HTERT RPE-1 (cell line): Measurements from ENCODE around the gene PACRG.
"Not testable (repeated sequence)": the region's sequence is repeated elsewhere in the genome, so short reads cannot be mapped to it uniquely, and the experiment has no call there.

Source experiments
- in situ Hi-C: fragments of 300-500 bp; cut with MboI; formaldehyde crosslinking; loops from 4 replicates; pipeline ENCODE4 v1.14.3; 2020; ENCODE audit warnings: low sequenced_read_pairs

PACRG gene

DNA sequence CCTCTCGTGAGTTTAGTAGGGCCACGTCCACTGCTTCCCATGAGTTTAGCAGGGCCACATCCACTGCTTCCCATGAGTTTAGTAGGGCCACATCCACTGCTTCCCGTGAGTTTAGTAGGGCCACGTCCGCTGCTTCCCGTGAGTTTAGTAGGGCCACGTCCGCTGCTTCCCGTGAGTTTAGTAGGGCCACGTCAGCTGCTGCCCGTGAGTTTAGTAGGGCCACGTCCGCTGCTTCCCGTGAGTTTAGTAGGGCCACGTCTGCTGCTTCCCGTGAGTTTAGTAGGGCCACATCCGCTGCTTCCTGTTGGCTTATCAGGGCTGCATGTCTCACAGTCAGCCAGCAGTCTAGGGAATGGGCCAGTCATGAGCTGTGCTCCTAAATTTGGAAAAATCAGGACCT, 573.1 kb downstream of the PACRG start:
- in situ Hi-C loops: no loop called here

DNA sequence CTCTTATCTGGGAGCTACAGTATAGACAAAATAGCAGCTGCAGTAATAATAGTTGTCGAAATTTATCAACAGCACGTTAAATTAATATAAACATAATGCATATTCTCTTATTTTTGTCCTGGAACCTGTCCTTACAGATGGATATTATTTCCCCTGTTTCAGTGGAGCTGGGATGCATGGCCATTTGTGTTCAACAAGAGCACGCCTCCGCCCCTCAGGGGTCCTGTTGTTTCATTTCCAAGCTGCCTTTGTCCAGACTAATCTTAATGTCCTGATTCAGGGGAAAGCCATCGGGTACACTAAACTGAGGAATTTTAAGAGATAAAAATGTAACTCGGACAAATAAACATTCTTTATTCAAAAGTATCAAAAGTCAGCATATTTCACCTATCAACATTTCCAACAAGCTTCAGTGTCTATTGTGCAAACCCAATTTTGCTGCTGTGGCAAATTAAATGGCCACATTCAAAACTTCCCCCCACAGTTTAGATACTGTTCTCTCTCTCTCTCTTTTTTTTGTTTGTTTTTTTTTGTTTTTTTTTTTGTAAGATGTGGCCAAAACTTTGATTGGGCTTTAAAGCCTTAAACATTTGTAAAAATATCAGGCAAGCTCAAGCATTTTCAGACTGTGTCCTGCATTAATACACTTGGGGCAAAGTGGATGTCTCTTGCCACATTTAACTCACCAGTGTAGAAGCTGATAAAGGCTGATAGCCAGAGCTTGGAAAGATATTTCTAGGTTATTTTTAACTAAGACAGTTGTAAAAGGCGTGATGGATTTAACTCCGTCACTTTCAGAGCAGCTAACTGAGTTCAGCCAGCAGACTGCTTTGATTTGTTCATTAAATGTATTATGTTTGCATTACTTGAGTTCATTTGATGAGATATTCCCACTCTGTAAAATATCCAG, 574.2 kb downstream of the PACRG start:
- in situ Hi-C loops: no loop called here

DNA sequence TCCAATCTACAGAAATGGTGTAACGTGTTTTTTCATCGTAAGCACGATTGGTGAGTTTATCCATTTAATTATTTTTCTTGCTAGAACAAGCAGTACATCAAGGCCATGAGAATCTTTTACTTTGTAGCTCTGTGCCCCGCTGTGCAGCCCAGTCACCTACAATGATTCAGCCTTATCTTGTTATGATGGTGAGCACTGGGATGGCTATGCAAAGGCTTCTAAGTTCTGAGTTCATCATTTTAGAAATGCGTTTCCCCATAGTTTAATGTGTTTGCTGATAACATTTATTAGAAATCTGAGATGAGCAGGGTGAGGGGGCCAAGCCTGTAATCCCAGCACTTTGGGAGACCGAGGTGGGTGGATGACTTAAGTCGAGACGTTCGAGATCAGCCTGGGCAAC, 575.0 kb downstream of the PACRG start:
- in situ Hi-C loops: no loop called here

DNA sequence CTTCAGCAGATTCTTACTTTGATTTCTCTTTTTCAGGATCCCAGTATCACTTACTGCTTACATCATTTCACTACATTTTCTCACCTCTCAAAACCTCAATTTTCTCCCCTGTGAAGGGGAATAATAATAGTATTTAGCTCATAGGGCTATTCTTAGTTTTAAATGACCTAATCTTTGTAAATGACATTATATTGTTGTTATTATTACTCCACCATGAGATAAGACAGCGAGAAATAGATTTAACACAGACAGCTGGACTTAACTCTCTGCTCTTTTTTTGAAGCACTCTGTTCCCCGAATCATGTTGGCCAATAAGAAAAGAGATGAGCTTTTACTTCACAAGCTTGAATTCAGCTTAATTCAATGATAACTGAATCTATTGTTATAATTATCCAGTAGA, 578.2 kb downstream of the PACRG start:
- in situ Hi-C loops: no loop called here

DNA sequence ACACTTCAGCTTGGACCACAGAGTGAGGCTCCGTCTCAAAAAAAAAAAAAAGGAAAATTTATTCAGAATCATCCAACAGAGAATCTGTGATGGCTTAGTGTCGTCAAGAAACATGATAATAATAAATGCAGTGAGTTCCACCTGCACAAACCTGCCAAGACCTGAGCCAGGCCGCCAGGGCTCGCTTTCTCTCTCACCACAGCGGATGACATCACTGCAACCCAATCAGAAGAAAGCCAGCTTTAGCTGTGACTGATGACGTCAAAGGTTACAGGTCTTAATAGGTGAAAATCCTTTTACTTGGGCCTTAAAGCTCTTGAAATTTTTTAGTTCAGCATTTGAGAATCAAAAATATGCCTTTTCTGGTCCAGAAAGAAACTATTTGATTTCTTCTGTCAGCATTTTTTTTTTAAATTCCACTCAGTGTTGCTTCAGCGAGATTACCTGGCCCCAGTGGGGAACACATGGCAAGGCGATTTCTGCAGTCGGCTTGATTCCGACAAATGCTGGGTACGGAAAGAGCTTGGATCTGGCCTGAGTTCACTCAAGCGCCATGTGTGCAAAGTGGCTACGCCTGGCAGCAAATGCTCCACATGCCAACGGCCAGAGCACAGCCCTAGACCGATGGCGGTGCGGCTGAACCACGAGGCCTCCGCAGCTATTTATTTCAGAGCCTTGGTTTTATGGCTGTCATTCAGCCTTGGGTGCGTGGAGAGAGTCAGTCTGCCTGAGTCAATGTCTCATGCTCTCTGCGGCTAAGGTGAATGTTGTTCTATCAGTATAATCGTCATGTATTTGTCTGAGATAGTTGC, 581.1 kb downstream of the PACRG start:
- in situ Hi-C loops: no loop called here

DNA sequence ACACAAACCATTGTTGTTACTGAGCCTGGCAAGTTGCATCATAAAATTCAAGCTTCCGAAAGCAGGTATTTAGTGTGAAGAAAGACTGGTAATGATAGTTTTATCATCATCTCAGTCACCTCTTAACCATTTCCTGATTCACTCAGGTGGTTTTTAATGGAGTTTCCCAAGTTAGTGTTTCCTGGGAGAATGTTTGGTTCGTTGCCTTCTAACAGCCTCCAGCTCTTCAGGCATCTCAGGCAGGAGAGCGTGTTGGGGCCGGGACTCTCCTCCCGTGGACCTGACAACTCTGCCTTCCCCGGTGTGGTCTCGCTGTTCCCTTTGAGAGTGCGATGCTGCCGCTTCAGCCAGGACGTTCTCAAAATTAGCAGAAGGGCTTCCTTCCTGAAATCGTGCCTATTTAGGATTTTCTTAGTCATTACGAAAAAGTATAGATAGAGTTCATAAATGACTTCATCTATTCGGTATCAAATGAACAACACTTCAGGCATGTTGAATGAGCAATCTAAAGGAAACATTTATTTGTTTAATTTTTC, 581.8 kb downstream of the PACRG start:
- in situ Hi-C loops: no loop called here

DNA sequence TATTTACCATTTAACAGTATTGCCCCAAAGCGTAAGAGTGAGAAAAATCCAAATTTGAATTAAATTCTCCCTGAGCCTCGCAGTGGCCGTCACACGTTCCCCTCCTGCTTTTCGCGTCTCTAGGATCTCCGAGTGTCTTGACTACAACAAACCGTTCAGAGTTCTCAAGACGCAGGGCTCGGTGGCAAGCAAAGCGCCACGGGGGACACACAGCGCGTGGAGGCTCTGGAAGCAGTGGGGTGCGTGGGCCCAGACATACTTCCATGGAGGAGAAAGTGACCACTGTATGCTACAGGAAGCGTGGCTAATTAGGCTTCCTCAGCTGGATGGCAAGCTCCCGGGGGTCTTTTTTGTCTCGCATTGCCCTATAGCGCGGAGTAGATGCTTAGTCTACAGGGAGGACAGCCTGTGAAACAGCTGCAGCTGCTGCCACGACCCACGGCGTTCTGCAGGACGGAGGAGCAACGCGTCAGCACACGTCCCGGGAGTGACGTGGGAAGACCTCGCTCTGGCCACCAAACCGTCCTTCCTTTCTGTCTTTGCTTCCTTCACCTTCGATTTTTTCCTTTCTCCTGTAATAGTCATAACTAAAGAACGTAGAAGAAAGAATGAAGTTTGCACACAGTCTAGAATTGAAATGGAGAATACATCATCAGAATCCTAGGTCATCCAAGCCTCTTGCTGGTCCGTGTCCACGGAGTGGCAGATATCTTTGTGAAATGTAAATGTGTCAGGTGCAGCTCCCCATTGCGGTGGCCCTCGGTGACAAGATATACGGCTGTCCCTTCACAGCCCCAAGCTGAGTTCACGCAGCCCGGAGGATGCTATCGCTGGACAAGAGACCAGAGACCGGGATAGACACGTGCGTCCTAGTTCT, 582.6 kb downstream of the PACRG start:
- in situ Hi-C loops: no loop called here

DNA sequence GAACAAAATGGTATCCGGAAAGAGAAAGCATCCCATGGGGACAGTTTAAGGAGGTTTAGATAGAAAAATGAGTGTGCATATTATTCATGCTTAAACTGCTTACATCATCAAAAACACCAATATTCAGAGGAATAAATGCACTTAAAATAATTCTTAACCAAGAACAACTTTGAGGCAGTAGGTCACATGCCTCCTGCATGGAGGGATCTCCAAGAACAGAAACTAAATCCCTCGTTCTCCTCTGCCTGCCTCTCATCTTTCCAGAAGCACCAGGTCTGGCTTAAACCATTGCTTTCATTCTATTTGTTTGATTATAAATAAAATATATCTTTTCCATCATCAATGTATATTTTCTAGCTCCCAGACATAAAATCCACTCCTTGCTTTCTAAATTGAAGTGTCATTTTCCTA, 583.2 kb downstream of the PACRG start:
- in situ Hi-C loops: no loop called here

DNA sequence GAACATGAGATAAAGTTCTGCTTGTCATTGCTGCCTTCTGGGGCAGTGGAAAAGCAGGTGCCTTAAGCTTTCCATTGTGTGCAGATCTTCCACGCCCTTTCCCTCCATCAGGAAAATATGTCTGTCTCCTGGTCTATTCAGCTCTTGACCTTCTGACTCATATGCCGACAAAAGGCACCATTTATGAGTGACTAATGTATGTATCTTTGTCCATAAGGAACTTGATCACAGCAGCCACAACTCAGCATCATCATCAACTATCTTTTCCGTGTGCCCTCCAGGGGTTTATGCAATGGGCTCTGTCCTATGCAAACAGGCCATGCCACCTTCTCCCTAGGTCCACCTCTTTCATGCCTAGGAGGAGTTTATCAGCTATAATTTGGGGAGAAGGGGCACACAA, 584.1 kb downstream of the PACRG start:
- in situ Hi-C loops: no loop called here

DNA sequence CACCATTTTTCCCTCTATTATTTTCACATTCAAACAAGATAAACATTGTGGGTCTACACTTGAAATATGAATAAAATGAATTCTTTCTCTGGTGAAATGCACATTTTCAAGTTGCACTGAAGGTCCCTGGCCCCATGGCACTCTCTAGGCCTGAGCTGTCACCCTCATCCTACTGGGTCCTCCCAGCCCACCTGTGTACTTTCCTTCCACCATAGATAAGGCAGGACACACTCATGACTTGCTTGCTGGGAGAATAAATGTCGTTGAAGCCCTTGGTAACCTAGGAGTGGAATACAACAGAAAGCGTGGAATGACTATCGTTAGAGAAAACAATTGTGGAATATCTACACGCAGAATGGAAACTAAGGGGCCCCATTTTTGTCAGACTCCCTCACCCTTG, 585.8 kb downstream of the PACRG start:
- in situ Hi-C loops: no loop called here

DNA sequence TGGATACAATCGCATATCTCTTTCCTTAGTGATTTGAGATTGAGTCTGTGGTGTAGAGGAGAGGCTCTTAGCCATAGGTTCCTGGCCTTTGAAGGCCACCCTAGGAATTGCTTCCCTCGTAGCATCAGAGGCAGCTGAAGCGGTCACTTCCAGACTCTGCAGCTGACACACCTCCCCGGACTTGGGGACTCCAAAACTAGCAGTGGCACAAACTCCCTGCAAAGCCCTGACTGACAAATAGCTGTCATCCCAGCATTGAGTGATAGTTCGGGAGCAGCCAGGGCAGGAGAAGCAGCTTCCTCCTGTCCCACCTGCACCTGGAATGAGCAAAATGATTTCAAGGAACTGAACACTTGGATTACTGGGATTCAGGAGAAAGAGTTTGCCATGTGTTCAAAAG, 586.2 kb downstream of the PACRG start:
- in situ Hi-C loops: no loop called here

DNA sequence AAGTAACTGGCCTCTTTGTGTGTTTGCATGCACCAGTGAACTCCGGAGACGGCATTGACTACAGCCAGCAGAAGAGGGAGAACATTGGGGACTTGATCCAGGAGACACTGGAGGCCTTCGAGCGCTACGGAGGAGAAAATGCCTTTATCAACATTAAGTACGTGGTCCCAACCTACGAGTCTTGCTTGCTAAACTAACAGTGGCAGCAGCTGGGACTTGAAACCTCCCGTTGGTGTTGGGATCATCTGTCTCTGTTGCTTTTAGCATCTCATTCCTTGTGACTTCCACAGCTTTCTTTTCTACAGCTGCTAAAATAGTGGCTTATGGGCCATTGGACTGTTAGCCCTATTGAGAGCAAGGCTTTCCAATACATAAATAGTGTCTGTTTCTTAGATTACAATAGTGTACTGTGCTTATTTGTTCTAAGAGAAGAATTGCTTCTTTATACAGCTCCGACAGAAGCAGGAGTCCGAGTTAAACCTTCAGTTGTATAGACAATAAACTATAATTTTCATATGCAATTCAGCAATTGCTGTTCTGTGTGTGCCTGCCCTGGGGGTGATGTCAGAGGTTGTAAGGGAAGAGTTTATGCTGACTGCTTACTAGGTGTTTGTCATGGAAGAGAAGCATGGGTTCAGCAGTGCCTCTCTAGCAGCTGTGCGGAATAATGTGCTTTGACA, 587.2 kb downstream of the PACRG start:
- in situ Hi-C loops: no loop called here

DNA sequence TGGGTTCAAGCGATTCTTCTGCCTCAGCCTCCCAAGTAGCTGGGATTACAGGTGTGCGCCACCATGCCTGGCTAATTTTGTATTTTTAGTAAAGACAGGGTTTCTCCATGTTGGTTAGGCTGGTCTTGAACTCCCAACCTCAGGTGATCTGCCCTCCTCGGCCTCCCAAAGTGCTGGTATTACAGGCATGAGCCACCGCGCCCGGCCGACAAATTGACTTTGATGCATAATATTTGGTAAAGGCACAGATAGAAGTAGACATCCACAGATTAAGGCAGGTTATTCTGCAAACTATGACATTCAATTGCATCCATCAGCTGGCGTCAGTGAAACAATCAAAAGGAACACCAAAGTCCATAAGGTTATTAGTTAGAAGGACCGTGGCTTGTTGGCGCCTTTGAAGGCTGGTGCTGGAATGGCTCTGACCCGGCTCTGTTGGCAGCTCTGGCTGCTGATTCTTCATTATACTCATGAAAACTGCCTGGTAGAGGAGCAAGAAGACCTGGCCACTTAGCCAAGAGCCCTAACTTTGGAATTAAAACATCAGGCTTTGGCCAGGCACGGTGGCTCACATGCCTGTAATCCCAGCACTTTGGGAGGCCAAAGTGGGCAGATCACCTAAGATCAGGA, 589.2 kb downstream of the PACRG start:
- in situ Hi-C loops: not testable (repeated sequence)

DNA sequence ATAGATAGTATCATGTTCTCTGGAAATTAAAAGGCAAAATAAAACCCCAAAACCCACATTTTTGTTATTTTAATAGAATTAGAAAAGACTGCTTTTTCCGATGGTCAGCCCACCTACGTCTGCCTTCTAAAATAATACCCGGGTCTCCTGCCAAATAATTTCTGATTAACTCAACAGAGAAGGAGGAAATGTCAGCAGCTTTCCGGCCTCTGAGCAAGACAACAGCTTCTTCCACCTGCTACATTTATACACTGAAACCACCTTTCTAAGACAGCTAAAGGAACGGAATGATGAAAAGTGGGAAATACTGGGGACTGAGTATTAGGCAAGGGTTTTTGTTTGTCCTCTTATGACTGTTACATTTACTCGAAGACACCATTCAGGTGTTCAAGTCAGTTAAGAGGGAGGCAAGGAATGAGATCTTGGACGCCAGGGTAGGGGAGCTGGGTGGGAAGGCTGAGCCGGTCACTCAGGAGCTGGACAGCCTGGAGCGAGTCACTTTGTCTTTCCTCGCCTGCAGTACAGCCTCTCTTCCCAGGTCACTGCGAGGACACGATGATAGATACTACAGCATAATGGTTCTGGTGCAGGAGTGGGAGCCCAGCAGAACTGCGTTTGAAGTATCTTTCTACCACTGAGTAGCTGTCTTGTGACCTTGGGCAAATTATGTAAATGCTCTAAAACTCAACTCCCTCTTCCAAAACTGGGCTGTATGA, 590.5 kb downstream of the PACRG start:
- in situ Hi-C loops: no loop called here

DNA sequence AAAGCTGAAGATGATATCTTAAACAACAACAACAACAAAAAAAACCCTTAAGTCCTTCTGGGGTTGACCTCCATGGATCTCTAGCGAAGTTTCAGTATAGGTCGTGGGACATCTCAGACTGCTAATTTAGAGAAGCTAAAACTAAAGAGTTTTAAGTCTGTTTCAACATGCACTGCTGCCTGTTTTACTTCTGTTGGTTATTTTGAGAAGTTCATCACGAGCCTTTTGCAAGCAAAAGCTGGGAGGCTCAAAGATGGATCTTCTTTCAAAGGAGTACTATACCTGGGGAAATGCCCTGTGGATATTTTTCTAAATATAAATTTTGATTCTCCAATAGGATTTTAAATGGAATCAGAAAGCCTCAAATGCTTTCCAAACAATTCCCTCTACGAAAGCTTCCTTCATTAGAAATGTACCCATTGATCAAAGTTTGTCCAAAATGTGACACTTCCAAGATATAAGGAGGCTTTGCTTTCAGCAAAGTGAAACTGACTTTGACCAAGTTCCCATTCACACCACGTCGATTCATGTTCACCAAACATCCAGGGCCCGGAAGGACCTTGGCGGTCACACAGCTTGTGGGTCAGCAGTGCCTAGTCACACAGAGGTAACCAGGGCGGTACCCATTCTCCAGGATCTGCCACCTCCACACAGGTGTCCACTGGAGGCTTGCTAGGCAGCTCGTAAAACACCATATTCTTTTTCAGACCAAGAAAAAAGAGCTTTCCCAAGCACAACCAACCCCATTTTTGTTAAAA, 592.0 kb downstream of the PACRG start:
- in situ Hi-C loops: no loop called here

DNA sequence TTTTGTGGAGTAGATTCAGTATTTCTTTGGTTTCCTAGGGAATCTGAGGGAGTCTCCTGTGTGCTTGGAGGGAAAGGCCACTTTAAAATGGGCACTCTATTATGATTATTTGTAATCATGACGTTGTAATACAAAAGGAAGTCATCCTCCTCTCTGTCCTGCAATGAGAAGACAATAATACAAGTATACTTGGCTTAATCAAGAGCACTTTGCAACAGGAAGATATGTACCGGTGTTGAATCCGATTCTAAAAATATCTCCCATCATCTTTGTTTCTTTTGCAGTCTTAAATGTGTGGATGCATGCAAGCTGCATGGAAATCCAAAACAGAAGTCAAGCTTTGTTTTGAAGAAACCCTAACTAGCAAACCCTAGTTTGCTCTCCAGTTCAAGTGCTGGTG, 592.6 kb downstream of the PACRG start:
- in situ Hi-C loops: no loop called here

DNA sequence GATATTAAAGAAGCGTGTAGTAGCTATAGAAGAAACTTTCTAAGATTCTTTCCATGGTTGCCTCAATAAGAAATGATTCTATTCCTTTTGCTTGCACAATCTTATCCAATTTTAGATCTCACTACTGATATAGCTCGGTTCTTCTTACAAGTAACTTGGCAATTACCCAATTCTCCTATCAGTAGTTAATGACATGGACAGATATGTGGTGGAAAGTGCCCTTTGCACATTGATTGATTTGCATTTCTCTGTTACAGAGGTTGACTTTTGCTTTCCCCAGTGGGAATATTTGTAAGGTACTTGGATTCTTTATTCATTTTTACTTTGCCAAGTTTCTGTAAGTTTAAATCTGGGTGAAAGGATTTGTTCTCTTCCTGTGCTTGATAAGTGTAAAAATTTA, 593.0 kb downstream of the PACRG start:
- in situ Hi-C loops: no loop called here

DNA sequence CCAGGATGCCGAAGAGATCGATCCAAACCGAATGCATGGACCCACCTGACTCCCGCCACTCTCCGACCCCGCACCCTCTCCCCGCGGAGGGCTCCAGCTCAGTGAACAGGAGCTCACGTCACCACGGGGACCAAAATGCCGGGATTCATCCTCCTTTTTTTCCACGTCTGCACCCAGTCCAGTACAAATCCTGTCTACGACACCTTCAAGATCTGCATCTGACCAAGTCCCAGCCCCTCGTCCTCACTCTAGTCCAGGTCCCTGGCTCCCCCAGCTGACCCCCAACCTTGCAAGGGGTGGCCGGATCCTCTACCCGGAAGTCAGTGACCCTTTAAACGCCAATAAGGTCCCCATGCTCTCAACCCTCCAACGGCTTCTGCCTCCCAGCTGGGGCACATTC, 593.9 kb downstream of the PACRG start:
- in situ Hi-C loops: no loop called here

DNA sequence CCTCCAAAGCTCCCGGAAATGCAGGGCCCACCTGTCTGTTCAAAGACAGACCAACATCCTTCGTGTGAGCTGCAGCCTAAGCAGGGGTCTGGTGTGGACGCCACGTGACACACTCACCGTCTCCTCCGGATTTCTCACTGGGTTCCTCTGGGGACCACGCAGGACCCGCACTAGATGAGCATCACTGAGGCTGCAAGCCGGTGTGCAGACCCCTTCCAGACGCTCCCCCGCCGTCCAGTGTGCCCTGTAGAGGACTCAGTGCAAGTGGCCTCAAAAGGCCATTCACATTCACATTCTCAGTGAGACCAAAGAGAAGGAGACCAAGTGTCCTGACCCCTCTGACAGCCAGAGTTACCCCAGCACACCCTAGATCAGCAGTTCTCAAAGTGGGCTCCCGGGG, 595.5 kb downstream of the PACRG start:
- in situ Hi-C loops: no loop called here
